Omental fat pad (tissue), 4 donors: ENCODE measurements around the gene CFAP251. TPM values are rescaled to one million over a fixed set of nuclear protein-coding genes. Genes with fewer than 3 reads are reported as not detected.

Experiments used
- ATAC-seq: fragments of 150-250 bp; one replicate; pipeline ENCODE4 v1.9.1; 2016; ENCODE audit warnings: mild to moderate bottlenecking, moderate library complexity; ENCODE audit not compliant: low FRiP score
- DNase-seq: peaks from one replicate; pipeline ENCODE4 v3.0.0-alpha.2; 2019; ENCODE audit warnings: low spot score
- CTCF ChIP-seq, 3 donors: fragments of 450-650 bp; IDR thresholded peaks; one replicate each; pipeline ENCODE4 v1.5.1; 2016 to 2017; ENCODE audit warnings: antibody characterized with exemption in 3 of 3, mild to moderate bottlenecking in 3 of 3, moderate library complexity in 2 of 3
- total RNA-seq, 4 donors: library from RNA; depleted of rRNA; stranded (reverse); fragments of >200 nt; gene quantifications; one replicate each; pipeline ENCODE4 v1.1.0, GENCODE V29; 2016

Gene CFAP251
- total RNA-seq, 4 donors from 2014 or later = 4.6 to 15.3 (median 7.1) TPM

- no peak for ATAC-seq
- TF ChIP-seq CTCF (IDR thresholded peaks at IDR 0.05) = no peak
- DNase-seq = no peak
Observed at GRCh38 chr12:121893961-121894460, 24.4 kb upstream of the CFAP251 start.

- no peak for TF ChIP-seq CTCF (IDR thresholded peaks at IDR 0.05)
- ATAC-seq (peak; percentile 50), DNase-seq (no peak)
Observed at GRCh38 chr12:121894633-121895032, 23.8 kb upstream of the CFAP251 start.

GRCh38 chr12:121898287-121898686 lies 20.1 kb upstream of the CFAP251 start:
- no peak for TF ChIP-seq CTCF (IDR thresholded peaks at IDR 0.05)
- no peak for DNase-seq
- no peak for ATAC-seq

GRCh38 chr12:121899590-121899989 lies 18.8 kb upstream of the CFAP251 start:
- DNase-seq = no peak

GRCh38 chr12:121903202-121903601 lies 15.2 kb upstream of the CFAP251 start:
- no peak for DNase-seq
- no peak for ATAC-seq
- TF ChIP-seq CTCF (IDR thresholded peaks at IDR 0.05) = no peak

More at GRCh38 chr12:121899590-121899989, 18.8 kb upstream of the CFAP251 start:
- no peak for TF ChIP-seq CTCF (IDR thresholded peaks at IDR 0.05)
- no peak for ATAC-seq

GRCh38 chr12:121905746-121906145 lies 12.6 kb upstream of the CFAP251 start:
- no peak for TF ChIP-seq CTCF (IDR thresholded peaks at IDR 0.05)
- DNase-seq (no peak), ATAC-seq (no peak)

- no peak for TF ChIP-seq CTCF (IDR thresholded peaks at IDR 0.05)
- DNase-seq (no peak), ATAC-seq (no peak)
Observed at GRCh38 chr12:121908702-121909101, 9.7 kb upstream of the CFAP251 start.
